Heart right ventricle (tissue), 16 donors: Measurements from ENCODE around the gene LILRB1. TPM values are rescaled to one million over a fixed set of nuclear protein-coding genes. Genes with fewer than 3 reads are reported as not detected.
"Not testable (repeated sequence)": the region's sequence is repeated elsewhere in the genome, so short reads cannot be mapped to it uniquely, and the experiment has no call there.

Experiments used
- ATAC-seq, 8 donors: fragments of 200-7000 bp; cut with Tn5 transposase; one replicate each; pipeline ENCODE4 v1.9.1; 2020; ENCODE audit warnings: mild to moderate bottlenecking in 8 of 8, moderate library complexity in 8 of 8, moderate number of reproducible peaks in 1 of 8
- DNase-seq, 2 donors: peaks; one replicate each; pipeline ENCODE4 v3.0.0-alpha.2; 2020
- H3K27ac ChIP-seq, 10 donors: fragments of 200-600 bp; sonication (generic) in 2 of 10; one replicate each; pipeline versions ENCODE4 v1.5.0 to v1.8.0; 2020 to 2022; ENCODE audit warnings: mild to moderate bottlenecking in 3 of 10
- H3K27me3 ChIP-seq, 7 donors: fragments of 200-600 bp; one replicate each; pipeline ENCODE4 v1.8.0; 2021 to 2022; ENCODE audit warnings: mild to moderate bottlenecking in 2 of 7
- H3K36me3 ChIP-seq, 9 donors: fragments of 200-600 bp; sonication (generic) in 1 of 9; one replicate each; pipeline versions ENCODE4 v1.5.0 to v1.8.0; 2020 to 2022; ENCODE audit warnings: mild to moderate bottlenecking in 2 of 9
- H3K4me1 ChIP-seq, 9 donors: fragments of 200-600 bp; sonication (generic) in 1 of 9; one replicate each; pipeline versions ENCODE4 v1.5.0 to v1.8.0; 2020 to 2022; ENCODE audit warnings: mild to moderate bottlenecking in 4 of 9
- H3K4me3 ChIP-seq, 10 donors: fragments of 200-600 bp; sonication (generic) in 2 of 10; one replicate each; pipeline versions ENCODE4 v1.5.0 to v1.8.0; 2020 to 2022; ENCODE audit warnings: mild to moderate bottlenecking in 7 of 10, moderate library complexity in 2 of 10
- H3K9me3 ChIP-seq, 11 donors: fragments of 200-600 bp in 10 of 11; sonication (generic) in 2 of 11; one replicate each; pipeline versions ENCODE4 v1.5.0 to v1.8.0; 2013 to 2022; ENCODE audit warnings: mild to moderate bottlenecking in 2 of 11, control low read depth in 1 of 11, moderate library complexity in 1 of 11
- CTCF ChIP-seq, 9 donors: fragments of 200-600 bp; sonication (generic) in 2 of 9; IDR thresholded peaks; one replicate each; pipeline versions ENCODE4 v1.5.0 to v1.8.0; 2021 to 2022; ENCODE audit warnings: antibody characterized with exemption in 9 of 9, mild to moderate bottlenecking in 5 of 9, moderate library complexity in 1 of 9
- WGBS, 2 donors: extraction: QIAGEN DNeasy Blood & Tissue Kit; methylation state at CpG; one replicate each; pipeline ENCODE4 v1.1.7; 2013; ENCODE audit warnings: inconsistent platforms in 1 of 2; 5-methylcytosine and 5-hydroxymethylcytosine counted together
- intact Hi-C, 10 donors: fragments of 100-400 bp; cut with DNase I; formaldehyde crosslinking; loops; one replicate each; pipeline versions ENCODE4 v1.11.1 to v1.14.2; 2022
- polyA plus RNA-seq, 2 donors: library from polyadenylated mRNA; stranded (reverse); fragments of 200-250 nt; gene quantifications; one replicate each; pipeline ENCODE4 v1.2.3, GENCODE V29; 2013
- total RNA-seq, 10 donors: library from RNA; stranded (reverse); fragmentation: NEBNext Ultra II Directional in 3 of 10; extraction: Animal tissue kit (Norgen Biotek cat#: 25700) in 3 of 10; gene quantifications; one replicate each; pipeline versions ENCODE4 v1.2.1 to v1.2.4, GENCODE V29; 2021 to 2023
- donor health status: Arrhythmogenic right ventricular cardiomyopathy.
- donor health status: ischemic (EF 13 %, LVEDD 7.1; RV severe dilation, severe dysfunction).
- donor health status: healthy with polysubstance abuse.
- donor health status: DM: no; HTN: yes; CAD: no.
- donor health status: DM: no; HTN: no; CAD: no.
- donor health status: ischemic (EF 25% LVEDD 6.9; RV normal size, moderate dysfunction).
- donor health status: ischemic (EF 25% LVEDD 5.7; RV mildly dilated, moderate dysfunction).
- donor health status: healthy.
- donor health status: DM: yes; HTN: yes; CAD: no.
- donor health status: Ischemic cardiomyopathy.
- donor health status: ischemic (EF 35%, LVEDD 5.7; RV mildly dilated, moderate dysfunction).
- donor health status: nonischemic (EF 11% LVEDD 7.7; RV severe dilation, severe dysfunction).
- donor health status: DM: yes; HTN: yes; CAD: no.
- donor health status: PGD.
- donor health status: ischemic (EF 29% LVEDD 5.4; RV normal size, mild dysfunction).
- donor health status: nonischemic (EF 23%, LVEDD 6.1; RV moderate dilation, normal function).

The LILRB1 gene
- total and polyA plus RNA-seq, 12 donors = 0.28 to 16.9 (median 1.3) TPM

DNA sequence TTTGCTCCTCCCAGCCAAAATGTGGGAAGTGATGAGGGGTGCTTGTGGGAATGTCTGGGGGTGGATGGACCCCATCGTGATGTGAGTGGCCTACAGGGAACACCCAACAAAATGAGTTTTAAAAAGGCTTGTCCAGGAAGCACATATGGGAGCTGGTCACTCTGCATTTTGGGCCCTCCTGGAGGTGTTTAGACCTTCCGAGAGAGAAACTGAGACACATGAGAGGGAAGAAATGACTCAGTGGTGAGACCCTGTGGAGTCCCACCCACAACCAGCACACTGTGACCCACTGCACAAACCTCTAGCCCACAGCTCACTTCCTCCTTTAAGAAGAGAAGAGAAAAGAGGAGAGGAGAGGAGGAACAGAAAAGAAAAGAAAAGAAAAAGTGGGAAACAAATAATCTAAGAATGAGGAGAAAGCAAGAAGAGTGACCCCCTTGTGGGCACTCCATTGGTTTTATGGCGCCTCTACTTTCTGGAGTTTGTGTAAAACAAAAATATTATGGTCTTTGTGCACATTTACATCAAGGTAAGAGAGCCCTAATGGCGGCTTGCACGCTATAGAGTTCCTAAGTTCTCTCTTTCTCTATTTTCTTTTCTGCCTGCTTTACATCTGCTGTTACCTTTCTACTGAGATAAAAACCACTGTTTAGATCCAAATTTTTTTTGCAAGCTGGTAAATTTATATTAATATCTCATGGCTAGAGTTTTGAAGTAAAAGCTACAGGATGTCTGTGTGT lies 13.3 kb upstream of the LILRB1 start:
- H3K4me1 ChIP-seq = peaks cover 0 to 11% (median 0%) of the 10 kb centered on the region in 9 donors
- intact Hi-C loops = no loop called here
- 47 to 65% methylated on average over 5 of the region's 5 CpGs for WGBS, 2 donors
- no peak for TF ChIP-seq CTCF (IDR thresholded peaks at IDR 0.05)
- no peaks in the 10 kb centered on the region for H3K36me3 ChIP-seq
- peak overlapping the region in 1 of 10 donors; percentile 29 for H3K4me3 ChIP-seq
- H3K27ac ChIP-seq = peak overlapping the region in 1 of 10 donors; percentile 60
- H3K9me3 ChIP-seq = peaks cover 0 to 17% (median 5%) of the 10 kb centered on the region in 11 donors
- no peak for DNase-seq
- H3K27me3 ChIP-seq = peaks cover 0 to 3% (median 0%) of the 10 kb centered on the region in 7 donors
- no peak for ATAC-seq

DNA sequence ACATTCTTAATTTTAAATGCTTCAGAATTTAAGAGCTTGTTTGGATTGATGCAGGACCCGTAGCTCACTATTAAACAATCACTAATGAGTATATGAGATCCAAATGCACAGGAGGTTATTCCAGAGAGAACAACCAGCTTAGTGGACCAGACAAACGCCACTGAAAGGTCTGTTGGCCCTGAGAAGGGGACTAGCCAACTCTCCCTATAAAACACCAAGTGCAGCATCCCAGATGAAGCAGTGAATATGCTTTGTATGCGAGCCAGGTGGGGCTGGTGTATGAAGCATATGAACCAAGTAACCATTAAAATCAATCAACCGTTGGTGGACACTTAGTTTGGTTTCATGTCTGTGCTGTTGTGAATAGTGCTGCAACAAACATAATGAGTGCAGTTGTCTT lies 9.8 kb upstream of the LILRB1 start:
- Histone ChIP-seq H3K4me1 (peaks cover 0 to 5% (median 0%) of the 10 kb centered on the region in 9 donors), H3K4me3 (no peak overlapping the region), H3K9me3 (peaks cover 0 to 5% (median 0%) of the 10 kb centered on the region in 11 donors), H3K36me3 (no peaks in the 10 kb centered on the region), H3K27me3 (peaks cover 0 to 4% (median 0%) of the 10 kb centered on the region in 7 donors), H3K27ac (no peak overlapping the region)
- DNase-seq (no peak), ATAC-seq (no peak)
- no peak for TF ChIP-seq CTCF (IDR thresholded peaks at IDR 0.05)
- 63 to 67% methylated on average over 4 of the region's 4 CpGs for WGBS, 2 donors
- intact Hi-C loops = no loop called here

DNA sequence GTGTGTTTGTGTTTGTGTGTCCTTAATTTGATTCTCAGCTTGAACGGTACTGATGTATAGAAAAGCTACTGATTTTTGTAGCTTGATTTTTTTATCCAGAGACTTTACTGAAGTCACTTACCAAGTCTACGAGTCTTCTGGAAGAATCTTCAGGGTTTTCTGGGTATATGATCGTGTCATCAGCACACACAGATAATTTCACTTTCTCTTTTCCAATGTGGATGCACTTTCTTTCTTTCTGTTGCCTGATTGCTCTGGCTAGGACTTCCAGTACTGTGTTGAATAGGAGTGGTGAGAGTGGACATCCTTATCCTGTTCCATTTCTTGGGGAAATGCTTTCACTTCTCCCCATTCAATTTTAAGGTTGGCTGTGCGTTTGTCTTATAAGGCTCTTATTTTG lies 7.9 kb upstream of the LILRB1 start:
- Histone ChIP-seq H3K27me3 (peaks cover 0 to 11% (median 0%) of the 10 kb centered on the region in 7 donors), H3K4me3 (no peak overlapping the region), H3K27ac (peak overlapping the region in 1 of 10 donors; percentile 16), H3K9me3 (peaks cover 0 to 11% (median 0%) of the 10 kb centered on the region in 11 donors), H3K4me1 (no peaks in the 10 kb centered on the region), H3K36me3 (no peaks in the 10 kb centered on the region)
- TF ChIP-seq CTCF (IDR thresholded peaks at IDR 0.05) = no peak
- intact Hi-C loops = no loop called here
- WGBS, 2 donors = 58 to 65% methylated on average over 4 of the region's 4 CpGs
- no peak for ATAC-seq
- DNase-seq = no peak

- peaks cover 0 to 18% (median 8%) of the 10 kb centered on the region in 7 donors for H3K27me3 ChIP-seq
- H3K36me3 ChIP-seq, intact Hi-C loops, DNase-seq, H3K4me1 ChIP-seq, H3K4me3 ChIP-seq, ATAC-seq, H3K27ac ChIP-seq: not testable (repeated sequence)
- H3K9me3 ChIP-seq = peaks cover 0 to 13% (median 0%) of the 10 kb centered on the region in 11 donors
- whole genome bisulfite sequencing, 2 donors = 69 to 75% methylated on average over 10 of the region's 10 CpGs
These were observed 6.0 kb upstream of the LILRB1 start for GRCh38 chr19:54624234-54624633.

GRCh38 chr19:54624934-54625730 lies 5.2 kb upstream of the LILRB1 start:
- H3K9me3 ChIP-seq = peaks cover 0 to 13% (median 0%) of the 10 kb centered on the region in 11 donors
- H3K4me3 ChIP-seq, intact Hi-C loops, H3K36me3 ChIP-seq, H3K4me1 ChIP-seq, H3K27ac ChIP-seq, DNase-seq, ATAC-seq: not testable (repeated sequence)
- H3K27me3 ChIP-seq = peaks cover 0 to 26% (median 8%) of the 10 kb centered on the region in 7 donors
- WGBS, 2 donors = 72 to 84% methylated on average over 10 to 13 of the region's 15 CpGs
